Panc1 (cell line): ENCODE results near the gene PPP4R2. TPM values are rescaled to one million over a fixed set of nuclear protein-coding genes. Genes with fewer than 3 reads are reported as not detected.

Source experiments
- ATAC-seq: fragments of 200-7000 bp; cut with Tn5 transposase; 2 replicates; pipeline ENCODE4 v1.9.1; 2020; ENCODE audit warnings: mild to moderate bottlenecking, moderate library complexity
- BruUV-seq: library from RNA; stranded (reverse); fragments of 400-500 nt; replicated peaks from 2 replicates; lab custom pipeline; 2021; lab: Mats Ljungman, UMichigan
- CTCF ChIA-PET: fragments of 300-600 bp; sonication (Branson Sonifier 250); formaldehyde crosslinking; loops from one replicate; lab custom pipeline; 2022; ENCODE audit warnings: antibody characterized with exemption; lab: Charles Lee
- POLR2A ChIA-PET: fragments of 300-600 bp; sonication (Branson Sonifier 250); formaldehyde crosslinking; loops from one replicate; lab custom pipeline; 2022; ENCODE audit warnings: antibody characterized with exemption; lab: Charles Lee
- DNase-seq: peaks from one replicate; pipeline ENCODE4 v3.0.0-alpha.2; 2010; ENCODE audit warnings: low read depth, low spot score
- H3K27ac ChIP-seq: 2 replicates; pipeline ENCODE4 v1.5.1; 2011; ENCODE audit warnings: mild to moderate bottlenecking, low read length, inconsistent platforms
- H3K27me3 ChIP-seq: fragments of 200-500 bp; sonication (Bioruptor generic); 2 replicates; pipeline ENCODE4 v1.6.0; 2014; ENCODE audit warnings: low read length, inconsistent platforms; ENCODE audit not compliant: control insufficient read depth, insufficient read depth
- H3K36me3 ChIP-seq: fragments of 200-500 bp; sonication (Bioruptor generic); 2 replicates; pipeline ENCODE4 v1.5.1; 2014; ENCODE audit warnings: inconsistent platforms, mild to moderate bottlenecking, low read length, moderate library complexity; ENCODE audit not compliant: control insufficient read depth, insufficient read depth
- H3K4me1 ChIP-seq: 2 replicates; pipeline ENCODE4 v1.5.1; 2011; ENCODE audit warnings: inconsistent platforms, mild to moderate bottlenecking, low read length, moderate library complexity; ENCODE audit not compliant: control insufficient read depth, insufficient read depth
- H3K4me3 ChIP-seq, 2 experiments: 2 replicates each; pipeline ENCODE4 v1.5.1; 2011 to 2012; ENCODE audit warnings: low read depth in 2 of 2, low read length in 2 of 2, mild to moderate bottlenecking in 2 of 2, inconsistent platforms in 1 of 2, moderate library complexity in 1 of 2
- H3K9me3 ChIP-seq: fragments of 200-500 bp; sonication (Bioruptor generic); 2 replicates; pipeline ENCODE4 v1.5.1; 2014; ENCODE audit warnings: low read depth, mild to moderate bottlenecking, inconsistent platforms, low read length, moderate library complexity; ENCODE audit not compliant: control insufficient read depth, insufficient read depth
- POLR2AphosphoS5 ChIP-seq: IDR thresholded peaks from 2 replicates; pipeline ENCODE4 v1.6.1; 2012; ENCODE audit warnings: mild to moderate bottlenecking, low read depth, low read length, moderate library complexity
- SIN3A ChIP-seq: IDR thresholded peaks from 2 replicates; pipeline ENCODE4 v1.6.1; 2012; ENCODE audit warnings: low read depth, mild to moderate bottlenecking, low read length, moderate library complexity, borderline replicate concordance; ENCODE audit not compliant: insufficient read depth
- TCF7L2 ChIP-seq: IDR thresholded peaks from 2 replicates; pipeline ENCODE4 v1.6.1; 2011; ENCODE audit warnings: mild to moderate bottlenecking, low read depth, low read length, inconsistent platforms
- in situ Hi-C: cut with HindIII; loops from 2 replicates; pipeline ENCODE4 v1.10.0; 2016; ENCODE audit warnings: low sequenced_read_pairs, low pct_unique_long_range_greater_than_20kb
- intact Hi-C: fragments of 100-400 bp; cut with micrococcal nuclease; formaldehyde crosslinking; loops from one replicate; pipeline ENCODE4 v1.10.0; 2022; ENCODE audit not compliant: unreplicated experiment
- total RNA-seq: library from RNA; stranded (reverse); gene quantifications from one replicate; pipeline ENCODE4 v1.2.1, GENCODE V29; 2021; ENCODE audit not compliant: unreplicated experiment
- TF ChIP-seq, protein P1 (sequence below): fragments of 450-650 bp; IDR thresholded peaks from 2 replicates; pipeline ENCODE4 v1.5.1; 2017; ENCODE audit warnings: mild to moderate bottlenecking
- TF ChIP-seq, protein P2 (sequence below), 2 experiments: IDR thresholded peaks; 2 replicates each; pipeline ENCODE4 v1.6.1; 2011 to 2012; ENCODE audit warnings: low read depth in 2 of 2, control low read depth in 1 of 2, low read length in 1 of 2, mild to moderate bottlenecking in 1 of 2, moderate library complexity in 1 of 2; ENCODE audit not compliant: insufficient read depth in 1 of 2

Gene PPP4R2
- total RNA-seq, 1 experiment from 2014 or later, result 59.8 TPM

DNA sequence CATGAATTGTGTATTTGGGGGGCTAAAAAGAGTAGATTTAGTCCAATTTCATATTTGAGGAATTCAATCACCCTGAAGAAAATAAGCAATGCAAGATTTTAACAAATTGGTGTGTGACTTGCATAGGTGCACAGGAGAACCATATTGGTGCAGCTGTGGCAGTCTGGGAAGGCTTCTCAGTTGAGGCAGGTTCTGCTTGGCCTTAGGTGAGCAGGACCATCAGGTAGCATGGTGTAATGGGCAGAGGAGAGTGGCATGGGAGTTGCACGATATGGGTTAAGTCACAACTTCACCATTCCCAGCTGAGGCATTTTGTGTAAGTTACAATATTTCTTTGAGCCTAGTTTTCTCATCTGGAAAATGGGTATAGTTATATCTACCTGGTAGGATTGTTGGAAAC, 75.3 kb downstream of the PPP4R2 start:
- DNase-seq, result no peak
- H3K4me3 ChIP-seq, result no peak overlapping the region
- peaks cover 3% of the 10 kb centered on the region; the same call in 1 of the 2 replicates for H3K36me3 ChIP-seq
- in situ Hi-C loops (no loop called here), intact Hi-C loops (no loop called here)
- TF ChIP-seq, protein P1, sequence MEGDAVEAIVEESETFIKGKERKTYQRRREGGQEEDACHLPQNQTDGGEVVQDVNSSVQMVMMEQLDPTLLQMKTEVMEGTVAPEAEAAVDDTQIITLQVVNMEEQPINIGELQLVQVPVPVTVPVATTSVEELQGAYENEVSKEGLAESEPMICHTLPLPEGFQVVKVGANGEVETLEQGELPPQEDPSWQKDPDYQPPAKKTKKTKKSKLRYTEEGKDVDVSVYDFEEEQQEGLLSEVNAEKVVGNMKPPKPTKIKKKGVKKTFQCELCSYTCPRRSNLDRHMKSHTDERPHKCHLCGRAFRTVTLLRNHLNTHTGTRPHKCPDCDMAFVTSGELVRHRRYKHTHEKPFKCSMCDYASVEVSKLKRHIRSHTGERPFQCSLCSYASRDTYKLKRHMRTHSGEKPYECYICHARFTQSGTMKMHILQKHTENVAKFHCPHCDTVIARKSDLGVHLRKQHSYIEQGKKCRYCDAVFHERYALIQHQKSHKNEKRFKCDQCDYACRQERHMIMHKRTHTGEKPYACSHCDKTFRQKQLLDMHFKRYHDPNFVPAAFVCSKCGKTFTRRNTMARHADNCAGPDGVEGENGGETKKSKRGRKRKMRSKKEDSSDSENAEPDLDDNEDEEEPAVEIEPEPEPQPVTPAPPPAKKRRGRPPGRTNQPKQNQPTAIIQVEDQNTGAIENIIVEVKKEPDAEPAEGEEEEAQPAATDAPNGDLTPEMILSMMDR, result no peak
- TF ChIP-seq TCF7L2 (no peak), POLR2AphosphoS5 (no peak), SIN3A (no peak)
- TF ChIP-seq, protein P2, sequence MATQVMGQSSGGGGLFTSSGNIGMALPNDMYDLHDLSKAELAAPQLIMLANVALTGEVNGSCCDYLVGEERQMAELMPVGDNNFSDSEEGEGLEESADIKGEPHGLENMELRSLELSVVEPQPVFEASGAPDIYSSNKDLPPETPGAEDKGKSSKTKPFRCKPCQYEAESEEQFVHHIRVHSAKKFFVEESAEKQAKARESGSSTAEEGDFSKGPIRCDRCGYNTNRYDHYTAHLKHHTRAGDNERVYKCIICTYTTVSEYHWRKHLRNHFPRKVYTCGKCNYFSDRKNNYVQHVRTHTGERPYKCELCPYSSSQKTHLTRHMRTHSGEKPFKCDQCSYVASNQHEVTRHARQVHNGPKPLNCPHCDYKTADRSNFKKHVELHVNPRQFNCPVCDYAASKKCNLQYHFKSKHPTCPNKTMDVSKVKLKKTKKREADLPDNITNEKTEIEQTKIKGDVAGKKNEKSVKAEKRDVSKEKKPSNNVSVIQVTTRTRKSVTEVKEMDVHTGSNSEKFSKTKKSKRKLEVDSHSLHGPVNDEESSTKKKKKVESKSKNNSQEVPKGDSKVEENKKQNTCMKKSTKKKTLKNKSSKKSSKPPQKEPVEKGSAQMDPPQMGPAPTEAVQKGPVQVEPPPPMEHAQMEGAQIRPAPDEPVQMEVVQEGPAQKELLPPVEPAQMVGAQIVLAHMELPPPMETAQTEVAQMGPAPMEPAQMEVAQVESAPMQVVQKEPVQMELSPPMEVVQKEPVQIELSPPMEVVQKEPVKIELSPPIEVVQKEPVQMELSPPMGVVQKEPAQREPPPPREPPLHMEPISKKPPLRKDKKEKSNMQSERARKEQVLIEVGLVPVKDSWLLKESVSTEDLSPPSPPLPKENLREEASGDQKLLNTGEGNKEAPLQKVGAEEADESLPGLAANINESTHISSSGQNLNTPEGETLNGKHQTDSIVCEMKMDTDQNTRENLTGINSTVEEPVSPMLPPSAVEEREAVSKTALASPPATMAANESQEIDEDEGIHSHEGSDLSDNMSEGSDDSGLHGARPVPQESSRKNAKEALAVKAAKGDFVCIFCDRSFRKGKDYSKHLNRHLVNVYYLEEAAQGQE (IDR thresholded peaks at IDR 0.05; ENCODE audit: insufficient read depth in 1 of 2, low read depth in 2 of 2, low read length in 1 of 2), result no peak
- H3K9me3 ChIP-seq, result no peaks in the 10 kb centered on the region
- H3K27me3 ChIP-seq, result no peaks in the 10 kb centered on the region
- ChIA-PET POLR2A (no interaction called here), CTCF (no interaction called here)
- no peak overlapping the region for H3K27ac ChIP-seq
- no peak for ATAC-seq
- BruUV-seq, result no TSS peak
- H3K4me1 ChIP-seq, result no peaks in the 10 kb centered on the region

DNA sequence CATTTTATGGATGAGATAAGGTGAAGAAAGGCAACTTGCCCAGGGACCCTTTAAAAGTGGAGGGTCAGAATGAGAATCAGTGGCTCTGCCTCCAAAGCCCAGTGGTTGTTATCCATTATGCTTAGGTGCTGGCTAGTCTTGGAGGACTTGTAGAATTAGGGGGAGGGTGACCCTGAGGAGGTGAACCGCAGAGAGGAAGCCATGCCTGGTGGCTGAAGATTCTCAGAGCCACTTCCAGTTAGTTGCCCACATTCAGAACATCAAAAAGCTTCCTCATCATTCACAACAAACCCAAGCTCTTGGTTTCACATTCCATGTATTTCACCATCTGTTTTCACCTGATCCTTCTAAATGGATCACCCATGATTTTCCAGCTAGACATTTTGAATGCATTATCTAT, 76.0 kb downstream of the PPP4R2 start:
- BruUV-seq, result no TSS peak
- H3K9me3 ChIP-seq, result no peaks in the 10 kb centered on the region
- no peak overlapping the region for H3K4me3 ChIP-seq
- in situ Hi-C loops (no loop called here), intact Hi-C loops (no loop called here)
- no peaks in the 10 kb centered on the region; the same call in 1 of the 2 replicates for H3K36me3 ChIP-seq
- POLR2A ChIA-PET, result no interaction called here
- H3K4me1 ChIP-seq, result no peaks in the 10 kb centered on the region
- CTCF ChIA-PET, result no interaction called here
- no peaks in the 10 kb centered on the region for H3K27me3 ChIP-seq
- H3K27ac ChIP-seq, result no peak overlapping the region
- TF ChIP-seq, protein P1, result no peak
- TF ChIP-seq, protein P2 (IDR thresholded peaks at IDR 0.05; ENCODE audit: insufficient read depth in 1 of 2, low read depth in 2 of 2, low read length in 1 of 2), result no peak
- no peak for TF ChIP-seq TCF7L2
- no peak for TF ChIP-seq SIN3A
- no peak for TF ChIP-seq POLR2AphosphoS5
- no peak for DNase-seq
- ATAC-seq, result no peak
